Hindlimb muscle (tissue), 1 donor: ENCODE data around the gene RNF115. TPM values are rescaled to one million over a fixed set of nuclear protein-coding genes. Genes with fewer than 3 reads are reported as not detected.
"Not testable (repeated sequence)": the region's sequence is repeated elsewhere in the genome, so short reads cannot be mapped to it uniquely, and the experiment has no call there.

ENCODE experiments used
- DNase-seq: peaks from one replicate; pipeline ENCODE4 v3.0.0-alpha.2; 2013
- polyA plus RNA-seq: library from polyadenylated mRNA; unstranded; fragments of 120-200 nt; gene quantifications from one replicate; pipeline ENCODE4 v1.2.1, GENCODE V29; 2013; ENCODE audit not compliant: insufficient read length

RNF115 gene
- polyA plus RNA-seq, 1 donor, result 15.2 TPM

DNA sequence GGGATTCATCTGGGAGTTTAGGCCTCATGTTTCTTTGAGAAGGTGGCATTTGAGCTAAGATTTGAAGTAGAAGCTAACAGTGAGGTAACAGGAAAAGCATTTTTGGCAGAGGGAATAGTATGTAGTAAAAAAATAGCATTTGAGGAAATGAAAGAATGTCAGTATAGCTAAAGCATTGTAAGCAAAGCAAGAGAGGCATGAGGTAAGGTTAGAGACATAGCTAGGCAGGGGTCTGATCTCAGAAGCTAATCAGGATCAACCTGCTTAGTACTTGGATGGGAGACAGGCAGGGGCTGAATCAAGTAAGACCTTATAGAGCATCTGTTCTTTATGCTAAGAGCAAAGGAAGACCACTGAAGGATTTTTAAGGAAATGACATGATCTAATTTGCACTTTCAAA lies 4.1 kb upstream of the RNF115 start:
- no peak for DNase-seq

DNA sequence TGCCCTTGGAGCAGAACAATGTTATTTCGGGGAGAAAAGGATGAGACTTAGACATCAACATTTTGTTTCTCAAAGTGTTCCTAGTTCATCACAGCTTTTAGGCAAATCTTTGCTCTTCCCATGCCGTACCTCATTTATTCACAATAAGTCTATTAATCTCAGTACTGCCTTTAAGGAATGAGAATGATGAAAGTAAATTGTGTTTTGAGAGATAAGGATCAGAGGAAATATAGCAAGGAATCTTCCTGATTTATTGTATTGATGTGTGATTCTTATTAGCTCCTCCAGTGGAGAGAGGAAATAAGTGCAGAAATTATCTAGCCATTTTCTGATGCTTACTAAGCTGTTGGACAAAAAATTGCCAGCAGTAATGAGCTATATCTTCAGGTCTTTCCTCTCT lies 2.1 kb upstream of the RNF115 start:
- DNase-seq, result no peak

DNA sequence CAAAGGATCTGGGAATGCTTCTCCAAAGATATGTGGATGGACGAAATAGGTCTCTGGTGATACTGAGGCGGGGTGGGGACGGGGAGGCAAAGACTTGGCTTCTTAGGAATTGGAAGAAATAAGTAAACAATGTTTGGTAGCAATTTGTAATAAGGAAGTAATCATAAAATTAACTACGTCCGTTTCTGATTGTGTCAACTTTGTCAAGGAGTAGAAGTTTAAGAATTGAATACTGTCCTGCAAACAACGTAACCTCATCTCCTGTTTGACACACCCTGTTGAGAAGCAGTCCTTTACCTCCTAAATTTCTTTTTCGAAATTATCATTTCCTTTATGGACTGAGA lies 576 bp upstream of the RNF115 start:
- DNase-seq, result no peak

DNA sequence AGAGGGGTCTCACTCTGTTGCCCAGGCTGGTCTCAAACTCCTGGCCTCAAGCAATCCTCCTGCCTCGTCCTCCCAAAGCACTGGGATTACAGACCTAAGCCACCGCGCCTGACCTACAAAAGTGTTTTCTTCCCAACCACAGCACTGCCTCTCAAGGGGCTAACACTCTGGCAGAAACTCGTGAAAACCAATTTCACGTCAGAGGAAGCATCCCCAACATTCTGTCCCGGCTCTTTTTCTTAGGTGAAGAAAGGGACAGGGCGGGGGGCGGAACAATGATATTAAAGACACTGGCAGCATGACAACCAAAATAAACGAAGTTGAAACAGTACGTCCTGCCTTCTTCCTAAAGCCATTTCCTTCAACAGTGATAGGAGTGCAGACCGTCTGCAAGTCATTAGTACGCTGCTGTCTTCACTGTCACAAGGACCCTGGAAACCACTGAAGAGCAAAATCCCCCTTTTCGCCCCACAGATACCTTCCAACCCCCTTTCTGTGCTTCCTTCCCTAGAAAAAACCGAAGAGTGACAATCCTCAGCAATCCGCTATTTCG lies 1.0 kb downstream of the RNF115 start:
- DNase-seq, result not testable (repeated sequence)

DNA sequence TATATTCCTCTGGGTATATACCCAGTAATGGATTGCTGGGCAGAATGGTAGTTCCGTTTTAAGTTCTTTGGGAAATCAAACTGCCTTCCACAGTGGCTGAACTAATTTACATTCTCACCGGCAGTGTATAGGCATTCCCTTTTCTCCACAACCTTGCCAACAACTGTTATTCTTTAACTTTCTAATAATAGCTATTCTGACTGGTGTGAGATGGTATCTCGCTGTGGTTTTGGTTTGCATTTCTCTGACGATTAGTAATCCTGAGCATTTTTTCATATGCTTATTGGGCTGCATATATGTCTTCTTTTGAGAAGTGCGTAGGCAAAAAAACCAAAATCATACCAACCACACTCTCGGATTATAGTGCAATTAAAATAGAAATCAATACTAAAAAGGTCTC lies 5.8 kb downstream of the RNF115 start:
- DNase-seq, result not testable (repeated sequence)

DNA sequence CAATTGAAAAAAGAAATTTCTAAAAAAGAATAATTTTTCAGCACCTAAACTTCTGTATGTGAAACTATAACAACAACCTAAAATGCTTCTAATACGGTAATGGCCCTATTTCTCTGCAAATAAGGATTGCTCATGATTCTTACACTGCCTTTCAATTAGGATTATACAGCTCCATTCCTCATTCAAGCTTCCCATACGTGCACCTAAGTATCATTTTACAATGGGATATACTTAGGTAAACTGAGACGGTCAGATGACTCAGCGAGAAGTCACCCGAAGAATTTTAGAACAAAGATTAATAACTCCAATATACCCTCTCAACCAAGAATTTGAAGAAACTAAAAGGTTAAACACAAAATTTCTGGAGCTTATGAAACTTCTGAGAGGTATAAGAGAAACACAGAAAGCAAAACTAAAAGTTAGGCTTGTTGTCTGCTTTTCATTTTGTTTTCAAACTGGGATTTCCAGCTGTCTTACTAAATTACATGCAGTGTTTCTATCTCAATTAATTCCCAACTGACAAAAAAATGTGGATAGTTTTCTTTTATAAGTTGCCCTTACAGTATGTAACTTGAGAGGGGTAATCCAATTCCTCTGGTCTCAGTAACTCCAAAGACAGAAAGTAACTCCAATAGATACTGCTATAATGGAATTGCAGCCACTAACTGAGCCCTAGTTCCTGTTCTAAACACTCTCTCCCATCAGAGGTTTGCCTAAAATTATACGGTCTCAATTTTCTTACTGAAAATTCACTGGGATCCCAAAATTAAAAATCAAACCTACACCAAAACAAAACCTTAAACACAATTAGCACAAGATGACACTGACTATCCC lies 10.7 kb downstream of the RNF115 start:
- not testable (repeated sequence) for DNase-seq

DNA sequence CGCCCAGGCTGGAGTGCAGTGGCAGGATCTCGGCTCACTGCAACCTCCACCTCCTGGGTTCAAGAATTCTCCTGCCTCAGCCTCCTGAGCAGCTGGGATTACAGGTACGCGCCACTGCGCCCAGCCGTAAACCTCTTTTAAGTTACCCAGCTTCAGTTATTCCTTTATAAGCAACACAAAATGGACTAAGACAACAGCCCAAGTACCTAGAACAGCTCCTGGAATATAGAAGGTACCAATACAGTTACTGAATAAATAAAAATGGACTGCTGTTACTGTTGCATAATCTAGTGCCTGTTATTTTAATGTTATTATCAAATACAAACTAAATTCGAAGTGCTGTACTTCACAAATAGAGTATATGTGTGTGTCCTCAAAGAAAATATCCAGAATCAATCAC lies 17.1 kb downstream of the RNF115 start:
- DNase-seq, result no peak

DNA sequence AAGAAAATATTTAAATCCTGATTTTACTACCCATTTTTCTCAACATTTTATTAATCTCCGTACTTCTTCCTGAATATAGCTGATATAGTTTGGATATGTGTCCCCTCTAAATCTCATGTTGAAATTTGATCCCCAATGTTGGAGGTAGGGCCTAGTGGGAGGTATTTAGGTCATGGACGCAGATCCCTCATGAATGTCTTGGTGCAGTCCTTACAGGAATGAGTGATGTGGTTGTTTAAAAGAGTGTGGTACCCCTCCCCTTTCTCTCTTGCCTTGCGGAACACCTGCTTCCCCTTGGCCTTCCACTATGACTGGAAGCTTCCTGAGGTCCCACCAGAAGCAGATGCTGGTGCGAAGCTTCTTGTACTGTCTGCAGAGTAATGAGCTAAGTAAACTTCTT lies 17.5 kb downstream of the RNF115 start:
- DNase-seq, result no peak

DNA sequence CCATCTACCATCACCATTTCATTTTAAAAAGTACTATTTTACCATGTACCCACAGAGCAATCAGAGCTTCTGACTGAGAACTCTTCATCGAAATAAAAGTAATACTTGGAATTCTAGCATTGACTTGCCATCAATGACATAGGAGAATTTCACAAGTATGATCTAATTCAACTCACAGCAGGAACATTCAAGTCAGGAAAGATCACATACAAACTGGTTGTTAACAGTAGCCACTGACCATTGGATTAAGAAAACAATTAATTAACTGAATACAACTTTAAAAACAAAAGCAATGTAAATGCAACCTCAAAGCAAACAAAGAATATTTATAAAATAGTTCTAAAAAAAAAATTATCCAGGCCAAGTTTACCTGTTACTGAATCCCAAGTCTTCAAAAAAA lies 18.8 kb downstream of the RNF115 start:
- DNase-seq, result no peak

DNA sequence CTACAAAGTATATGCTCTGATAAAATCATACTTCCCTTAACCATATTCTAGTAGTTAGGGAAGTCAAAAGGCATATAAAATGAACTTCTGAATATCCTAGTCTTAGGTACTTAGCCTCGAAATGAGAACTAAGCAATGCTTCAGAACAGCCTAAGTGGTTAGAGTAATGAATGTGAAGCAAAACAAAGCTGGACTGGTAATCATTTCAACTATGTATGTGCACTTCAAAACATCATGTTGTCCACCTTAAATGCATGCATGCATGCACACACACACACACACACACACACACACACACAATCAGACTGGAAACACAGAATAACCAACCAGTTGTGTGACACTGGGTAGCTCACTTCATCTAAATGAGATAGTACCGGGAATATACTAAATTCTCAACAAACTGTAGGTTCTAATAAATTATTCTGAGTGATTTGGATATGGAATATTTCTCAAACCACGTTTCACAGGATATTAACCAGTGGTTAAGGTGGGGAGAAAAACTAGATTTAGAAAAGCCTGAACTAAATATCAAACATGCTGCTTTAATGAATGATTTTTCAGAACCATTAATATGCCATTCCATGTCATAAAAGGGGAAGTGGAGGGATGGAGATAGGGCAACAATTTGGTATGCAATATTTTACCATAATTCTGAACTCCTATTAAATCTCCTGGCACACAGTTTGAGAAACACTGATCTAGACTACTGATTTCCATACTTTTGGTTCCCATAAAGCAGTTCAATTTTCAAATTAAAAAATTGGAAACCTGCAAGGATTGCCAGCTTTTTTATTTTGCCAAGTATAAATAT lies 19.5 kb downstream of the RNF115 start:
- no peak for DNase-seq

DNA sequence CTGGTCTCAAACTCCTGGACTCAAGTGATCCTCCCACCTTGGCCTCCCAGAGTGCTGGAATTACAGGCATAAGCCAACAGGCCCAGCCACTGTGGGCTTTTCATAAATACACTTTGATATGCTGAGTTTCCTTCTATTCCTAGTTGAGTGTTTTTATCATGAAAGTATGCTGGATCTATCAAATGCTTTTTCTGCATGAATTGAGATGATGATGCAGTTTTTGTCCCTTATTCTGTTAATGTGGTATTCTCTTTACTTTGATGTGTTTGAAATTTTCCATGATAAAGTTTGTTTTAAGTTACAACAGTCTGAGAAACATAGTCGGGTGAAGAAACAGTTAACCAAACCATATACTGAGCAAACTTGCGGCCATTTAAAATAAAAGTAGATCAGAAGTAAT lies 24.1 kb downstream of the RNF115 start:
- DNase-seq, result no peak

DNA sequence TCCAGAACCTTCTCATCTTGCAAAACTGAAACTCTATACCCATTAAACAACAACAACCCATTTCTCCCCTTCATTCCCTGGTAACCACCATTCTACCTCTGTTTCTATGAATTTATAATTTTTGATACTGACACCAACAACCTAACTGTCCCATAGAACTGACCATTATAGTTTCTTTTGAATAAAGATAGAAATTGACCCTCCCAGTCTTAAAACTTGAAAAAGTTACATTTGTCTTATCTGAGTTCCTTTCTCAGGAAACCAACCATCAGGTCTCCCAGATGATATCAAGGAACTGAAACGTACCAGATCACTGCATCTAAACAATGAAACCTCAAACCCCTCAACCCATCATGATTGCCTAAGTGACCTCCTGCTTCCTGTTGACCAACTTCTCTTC lies 27.1 kb downstream of the RNF115 start:
- DNase-seq, result no peak

DNA sequence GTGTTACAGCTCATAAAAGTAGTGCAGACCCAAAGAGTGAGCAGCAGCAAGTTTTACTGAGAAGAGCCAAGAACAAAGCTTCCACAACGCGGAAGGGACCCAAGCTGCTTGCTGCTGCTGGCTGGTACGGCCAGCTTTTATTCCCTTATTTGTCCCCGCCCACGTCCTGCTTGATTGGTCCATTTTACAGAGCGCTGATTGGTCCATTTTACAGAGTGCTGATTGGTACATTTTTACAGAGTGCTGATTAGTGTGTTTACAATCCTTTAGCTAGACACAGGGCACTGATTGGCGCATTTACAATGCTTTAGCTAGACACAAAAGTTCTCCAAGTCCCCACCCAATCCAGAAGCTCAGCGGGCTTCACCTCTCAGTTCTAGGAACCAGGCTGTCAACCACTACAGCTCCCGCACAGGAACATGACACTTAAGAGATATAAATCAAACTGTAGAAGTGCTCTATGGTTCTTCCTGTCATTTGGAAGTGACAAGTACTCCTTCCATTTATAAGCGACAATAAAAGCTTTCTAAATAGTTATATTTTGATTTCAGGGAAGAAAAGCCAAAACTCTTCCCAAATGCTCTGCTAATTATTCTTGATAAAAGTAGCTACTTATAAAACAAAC lies 28.5 kb downstream of the RNF115 start:
- no peak for DNase-seq

DNA sequence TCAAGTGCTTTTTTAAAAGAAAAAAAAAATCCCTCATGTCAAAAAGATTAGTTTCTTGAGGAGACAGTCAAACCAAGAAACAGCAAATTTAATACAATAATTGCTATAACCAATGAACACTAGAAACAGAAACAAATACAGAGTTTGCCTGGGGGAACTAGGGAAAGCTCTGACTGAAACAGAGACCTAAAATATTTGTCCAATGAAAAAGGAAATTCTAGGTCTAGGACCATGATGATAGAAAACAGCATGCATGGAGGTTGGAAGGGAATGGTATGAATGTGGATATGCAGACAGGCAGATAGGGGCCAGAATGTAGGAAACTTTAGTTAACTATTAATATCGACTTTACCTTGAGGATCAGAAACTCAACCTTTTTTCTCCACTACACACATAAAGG lies 31.4 kb downstream of the RNF115 start:
- no peak for DNase-seq

DNA sequence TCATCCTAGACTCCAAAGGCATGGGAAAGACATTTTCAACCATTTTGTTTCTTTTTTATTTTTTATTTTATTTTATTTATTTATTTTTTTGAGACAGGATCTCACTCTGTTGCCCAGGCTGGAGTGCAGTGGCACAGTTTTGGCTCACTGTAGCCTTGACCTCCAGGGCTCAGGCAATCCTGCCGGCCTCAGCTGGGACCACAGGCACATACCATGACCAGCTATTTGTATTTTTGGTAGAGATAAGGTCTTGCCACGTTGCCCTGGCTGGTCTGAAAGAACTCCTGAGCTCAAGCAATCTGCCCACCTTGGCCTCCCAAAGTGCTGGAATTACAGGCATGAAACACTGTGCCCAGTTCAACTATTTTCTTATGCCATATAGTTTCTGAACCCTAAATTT lies 32.0 kb downstream of the RNF115 start:
- DNase-seq, result not testable (repeated sequence)

DNA sequence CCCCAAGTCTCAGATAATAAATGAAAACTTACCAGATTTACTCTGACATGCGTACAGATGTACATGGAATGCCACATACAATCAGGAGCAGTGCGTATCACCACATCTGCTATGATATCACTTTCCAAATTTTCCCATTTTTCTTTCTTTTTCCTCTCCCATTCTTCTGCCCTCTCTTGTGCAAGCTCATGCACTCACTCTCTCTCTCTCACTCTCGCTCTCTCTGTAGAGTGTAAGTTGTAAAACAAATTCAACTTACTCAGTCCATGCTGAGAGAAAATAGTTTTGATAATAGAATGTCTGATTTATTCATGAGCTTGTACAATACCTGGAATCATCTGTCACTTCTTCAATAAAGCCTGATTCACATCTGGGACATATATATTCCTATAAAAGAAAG lies 35.3 kb downstream of the RNF115 start:
- no peak for DNase-seq

DNA sequence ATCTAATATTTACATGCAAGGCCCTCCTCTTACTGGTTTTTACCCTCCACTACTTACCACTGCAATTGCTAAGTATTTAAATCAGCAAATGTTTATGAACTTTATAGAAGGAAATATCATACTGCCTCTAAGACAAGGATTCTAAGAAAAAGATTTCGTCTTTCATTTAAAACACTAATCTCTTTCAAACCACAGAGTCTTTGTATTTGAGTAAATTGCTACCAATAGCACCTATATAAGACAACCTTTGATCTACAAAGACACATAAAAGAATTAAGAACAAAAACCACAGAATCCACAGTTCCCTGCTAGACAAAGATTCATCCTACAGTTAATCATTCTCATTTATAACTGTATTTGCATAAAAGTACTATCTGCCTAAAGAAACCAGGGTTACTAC lies 37.6 kb downstream of the RNF115 start:
- DNase-seq, result no peak

DNA sequence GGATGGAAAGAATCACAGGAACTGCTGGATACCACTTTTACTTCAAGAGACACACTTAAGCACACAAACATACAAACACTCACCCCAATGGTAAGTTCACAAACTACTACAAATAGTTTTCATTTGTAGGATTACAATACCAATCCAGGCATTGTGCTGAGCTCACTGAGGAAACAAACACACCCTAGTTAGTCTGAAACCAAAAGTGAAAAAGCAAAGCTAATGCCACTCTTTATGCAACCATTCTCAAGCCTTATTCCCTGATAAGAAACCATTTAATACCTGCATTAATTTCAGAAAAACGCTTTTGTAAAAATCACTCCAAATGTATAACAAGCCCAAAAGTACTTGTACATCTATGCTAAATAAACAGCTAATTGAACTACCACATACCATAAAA lies 38.3 kb downstream of the RNF115 start:
- no peak for DNase-seq

DNA sequence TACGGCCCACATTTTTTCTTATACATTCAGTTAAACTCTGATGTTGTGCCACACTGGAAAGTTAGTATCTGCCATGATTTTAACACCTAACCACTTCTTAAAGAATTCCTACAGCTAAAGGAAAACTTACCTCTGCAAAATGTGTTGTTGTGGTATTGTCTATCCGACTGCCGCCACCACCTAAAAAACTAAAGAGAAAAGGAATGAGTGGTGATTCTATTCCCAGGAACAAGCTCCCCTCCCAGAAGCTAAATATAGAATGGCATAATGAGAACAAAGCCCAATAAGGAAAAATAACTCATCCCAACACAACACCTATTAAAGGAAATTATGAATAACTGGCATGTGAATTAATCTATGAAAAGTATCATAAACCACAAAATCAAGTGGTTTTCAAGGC lies 39.5 kb downstream of the RNF115 start:
- no peak for DNase-seq

DNA sequence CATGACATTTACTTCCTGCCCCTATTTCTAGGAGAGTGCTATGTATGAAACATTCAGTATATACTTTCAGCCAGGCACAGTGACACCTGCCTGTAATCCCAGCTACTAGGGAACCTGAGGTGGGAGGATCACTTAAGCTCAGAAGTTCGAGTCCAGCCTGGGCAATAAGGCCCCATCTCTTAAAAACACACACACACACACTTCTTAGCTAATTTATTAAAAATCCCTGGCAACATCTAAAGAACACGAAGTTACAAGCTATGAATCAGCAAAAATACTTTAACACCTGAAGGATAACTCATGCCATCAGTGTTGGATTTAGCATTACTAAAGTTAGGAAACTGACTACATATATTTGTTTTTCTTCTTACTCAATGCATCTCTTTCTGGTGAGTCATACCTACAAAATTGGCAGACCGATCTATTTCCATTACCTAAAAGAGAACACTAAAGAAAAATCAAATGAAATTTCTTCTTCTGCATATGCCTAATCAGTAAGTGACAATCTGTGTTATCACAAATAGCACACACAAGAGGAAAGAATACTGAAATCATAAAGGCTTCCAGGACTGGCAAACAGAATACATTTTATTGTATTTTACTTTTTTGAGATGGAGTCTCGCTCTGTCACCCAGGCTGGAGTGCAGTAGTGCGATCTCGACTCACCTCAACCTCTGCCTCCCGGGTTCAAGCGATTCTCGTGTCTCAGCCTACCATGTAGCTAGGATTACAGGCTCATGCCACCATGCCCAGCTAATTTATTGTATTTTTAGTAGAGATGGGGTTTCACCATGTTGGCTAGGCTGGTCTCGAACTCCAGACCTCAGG lies 41.4 kb downstream of the RNF115 start:
- DNase-seq, result peak; percentile 21

DNA sequence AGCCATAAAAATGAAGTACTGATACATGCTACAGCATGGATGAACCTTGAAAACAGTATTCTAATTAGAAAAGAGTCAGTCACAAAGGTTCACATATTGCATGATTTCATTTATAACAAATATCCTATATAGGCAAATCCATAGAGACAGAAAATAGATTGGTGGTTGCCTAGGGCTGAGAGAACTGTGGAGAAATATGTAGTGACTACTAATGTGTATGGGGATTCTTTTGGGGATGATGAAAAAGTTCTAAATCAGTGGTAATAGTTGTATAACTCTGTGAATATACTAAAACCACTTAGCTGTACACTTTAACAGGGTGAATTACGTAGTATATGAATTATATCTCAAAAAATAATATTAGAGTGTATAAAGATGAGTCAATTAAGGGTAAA lies 45.8 kb downstream of the RNF115 start:
- DNase-seq, result no peak

DNA sequence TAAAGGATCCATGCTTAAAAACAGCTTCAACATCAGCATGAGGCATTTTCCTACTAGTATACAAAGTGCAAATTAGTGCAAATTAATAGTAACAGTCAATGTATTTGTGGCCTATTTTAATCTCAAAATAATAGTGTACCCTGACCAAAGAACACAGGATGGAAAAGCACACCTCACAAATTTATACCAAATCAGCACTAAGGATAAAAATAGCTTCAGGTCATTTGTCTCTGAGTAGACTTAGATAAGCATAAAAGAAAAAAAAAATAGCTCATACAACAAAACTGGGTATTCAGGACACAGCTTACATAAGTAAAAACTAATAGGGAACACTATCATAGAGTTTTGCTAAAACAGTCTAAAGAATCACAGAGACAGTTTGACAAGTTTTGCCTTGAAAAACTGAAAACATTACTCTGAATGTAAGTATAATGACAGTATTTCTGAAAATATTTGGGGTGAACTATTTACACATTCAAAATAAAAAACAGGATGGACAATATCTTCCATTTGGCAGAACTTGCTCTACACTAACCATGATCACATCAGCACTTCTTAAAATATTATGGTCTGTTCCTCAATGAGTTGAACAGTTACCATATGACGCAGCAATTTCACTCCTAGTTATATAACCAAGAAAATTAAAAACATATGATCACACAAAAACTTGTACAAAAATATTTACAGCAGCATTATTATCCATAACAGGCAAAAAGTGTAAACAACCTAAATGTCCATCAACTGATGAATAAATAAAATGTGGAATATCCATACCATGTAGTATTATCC lies 46.3 kb downstream of the RNF115 start:
- DNase-seq, result no peak
